ENCODE results near the gene FCF1. TPM values are rescaled to one million over a fixed set of nuclear protein-coding genes. Genes with fewer than 3 reads are reported as not detected.

FCF1 gene
- total and polyA plus RNA-seq, 2 of the 13 experiments (the other 11 are each of a cell fraction or from before 2014, with no cell fraction given) = 31.0 to 44.4 TPM

GRCh38 chr14:74762917-74763802 is 50.2 kb downstream of the FCF1 start, which contains the start of gene YLPM1 (continued):
- TF ChIP-seq ZNF276 (CRISPR knock-in tag; IDR thresholded peaks at IDR 0.05; ENCODE audit: low read depth) (no peak), ZNF354B (CRISPR knock-in tag; IDR thresholded peaks at IDR 0.05) (no peak), ZSCAN31 (CRISPR knock-in tag; IDR thresholded peaks at IDR 0.05; ENCODE audit: low read depth) (peak; percentile 71; the same call in 1 of the 2 replicates), E2F2 (CRISPR knock-in tag; IDR thresholded peaks at IDR 0.05; ENCODE audit: borderline replicate concordance) (peak; percentile 26; the same call in 1 of the 2 replicates), RELA (CRISPR knock-in tag; IDR thresholded peaks at IDR 0.05) (no peak; the same call in 1 of the 2 replicates), ZNF772 (CRISPR knock-in tag; IDR thresholded peaks at IDR 0.05) (peak; percentile 48; the same call in 1 of the 2 replicates), RFX5 (IDR thresholded peaks at IDR 0.05; ENCODE audit: low read depth, low read length) (no peak), HBP1 (CRISPR knock-in tag; IDR thresholded peaks at IDR 0.05; ENCODE audit: low read depth) (peak; percentile 88), KAT2B (IDR thresholded peaks at IDR 0.05; ENCODE audit: borderline replicate concordance, low read depth, low read length) (no peak), HNRNPLL (IDR thresholded peaks at IDR 0.05; ENCODE audit: low read depth, low read length, poor library complexity, severe bottlenecking) (peak; percentile 82), ZBTB2 (CRISPR knock-in tag; IDR thresholded peaks at IDR 0.05; ENCODE audit: low read depth) (no peak), KLF9 (CRISPR knock-in tag; IDR thresholded peaks at IDR 0.05; ENCODE audit: low read depth) (no peak; the same call in 1 of the 2 replicates), MAFK (conservative IDR thresholded peaks at IDR 0.05 in 1 of 2, IDR thresholded peaks at IDR 0.05 in 1 of 2; ENCODE audit: low read length in 2 of 2) (no peak), PRPF4 (IDR thresholded peaks at IDR 0.05; ENCODE audit: low read depth, low read length, poor library complexity, severe bottlenecking) (no peak), HOXD1 (CRISPR knock-in tag; IDR thresholded peaks at IDR 0.05) (peak; percentile 83), HNRNPK (IDR thresholded peaks at IDR 0.05; ENCODE audit: low read depth, low read length, poor library complexity, severe bottlenecking) (no peak), TRIM24 (CRISPR knock-in tag; IDR thresholded peaks at IDR 0.05) (no peak), HNF4G (IDR thresholded peaks at IDR 0.05; ENCODE audit: borderline replicate concordance, low read depth, low read length) (no peak), HNF4G (CRISPR knock-in tag; IDR thresholded peaks at IDR 0.05; ENCODE audit: borderline replicate concordance, low read depth) (peak; percentile 41; the same call in 1 of the 2 replicates), ZNF12 (CRISPR knock-in tag; IDR thresholded peaks at IDR 0.05) (no peak)
